HCT116 (cell line): ENCODE measurements around the gene KCNAB2. TPM values are rescaled to one million over a fixed set of nuclear protein-coding genes. Genes with fewer than 3 reads are reported as not detected.

Source experiments
- ATAC-seq: fragments of 200-7000 bp; cut with Tn5 transposase; 2 replicates; pipeline ENCODE4 v1.9.1; 2020; ENCODE audit warnings: mild to moderate bottlenecking, moderate library complexity
- BruUV-seq: library from RNA; stranded (reverse); fragments of 400-500 nt; replicated peaks from 2 replicates; lab custom pipeline; 2021; lab: Mats Ljungman, UMichigan
- CTCF ChIA-PET: fragments of 300-600 bp; sonication (Branson Sonifier 250); formaldehyde crosslinking; loops from one replicate; lab custom pipeline; 2021; ENCODE audit warnings: antibody characterized with exemption; lab: Charles Lee
- POLR2A ChIA-PET: fragments of 300-600, 350-600 bp; sonication (Branson Sonifier 250); formaldehyde crosslinking; loops from one replicate; lab custom pipeline; 2021; ENCODE audit warnings: antibody characterized with exemption; lab: Charles Lee
- RAD21 ChIA-PET, 2 experiments: fragments of 300-600 bp; sonication (Branson Sonifier 250); formaldehyde crosslinking; loops; one replicate each; lab custom pipeline; 2023; ENCODE audit warnings: low total read pairs in 2 of 2; ENCODE audit not compliant: uncharacterized antibody in 2 of 2, unreplicated experiment in 2 of 2, low non-redundant PET in 1 of 2; lab: Charles Lee
- DNase-seq: peaks from one replicate; pipeline ENCODE4 v3.0.0-alpha.2; 2010; ENCODE audit warnings: low read depth, low spot score
- H2AFZ ChIP-seq: fragments of 200-600 bp; shearing (Covaris generic), sonication (generic); 2 replicates; pipeline ENCODE4 v1.6.1; 2017; ENCODE audit warnings: low read depth, mixed run types, mixed read lengths, antibody characterized with exemption, low read length; ENCODE audit not compliant: poor library complexity, severe bottlenecking
- H3K27ac ChIP-seq: 2 replicates; pipeline ENCODE4 v1.5.1; 2012; ENCODE audit warnings: low read depth, low read length
- H3K27me3 ChIP-seq: fragments of 200-600 bp; sonication (generic); 2 replicates; pipeline ENCODE4 v1.6.1; 2016; ENCODE audit warnings: mixed run types, low read length, mixed read lengths; ENCODE audit not compliant: insufficient read depth
- H3K36me3 ChIP-seq, 2 experiments: fragments of 200-500 bp in 1 of 2; fragments of 200-600 bp in 1 of 2; sonication (Bioruptor generic) in 1 of 2; sonication (generic) in 1 of 2; 2 replicates each; pipeline versions ENCODE4 v1.5.1 to v1.6.1; 2014 to 2016; ENCODE audit warnings: low read length in 2 of 2, inconsistent platforms in 1 of 2, mixed read lengths in 1 of 2, mixed run types in 1 of 2; ENCODE audit not compliant: insufficient read depth in 2 of 2, control insufficient read depth in 1 of 2
- H3K4me1 ChIP-seq, 2 experiments: fragments of 200-600 bp in 1 of 2; sonication (generic) in 1 of 2; 2 replicates each; pipeline versions ENCODE4 v1.5.1 to v1.6.1; 2012 to 2017; ENCODE audit warnings: low read length in 2 of 2, inconsistent platforms in 1 of 2, mild to moderate bottlenecking in 1 of 2, mixed read lengths in 1 of 2, mixed run types in 1 of 2, moderate library complexity in 1 of 2; ENCODE audit not compliant: insufficient read depth in 2 of 2, control insufficient read depth in 1 of 2
- H3K4me2 ChIP-seq: fragments of 200-600 bp; sonication (generic); 2 replicates; pipeline ENCODE4 v1.6.1; 2017; ENCODE audit warnings: mixed run types, low read length, mixed read lengths
- H3K4me3 ChIP-seq, 2 experiments: fragments of 200-600 bp in 1 of 2; sonication (generic) in 1 of 2; replicated peaks in 1 of 2; 2 replicates each; pipeline ENCODE4 v1.5.1; 2011 to 2016; ENCODE audit warnings: low read length in 2 of 2, control low read depth in 1 of 2, low read depth in 1 of 2, mild to moderate bottlenecking in 1 of 2, mixed read lengths in 1 of 2, mixed run types in 1 of 2
- H3K79me2 ChIP-seq: fragments of 200-600 bp; sonication (generic); 2 replicates; pipeline ENCODE4 v1.6.1; 2017; ENCODE audit warnings: mild to moderate bottlenecking, mixed run types, low read length, moderate library complexity, mixed read lengths; ENCODE audit not compliant: insufficient read depth
- H3K9ac ChIP-seq: fragments of 200-600 bp; sonication (generic); 2 replicates; pipeline ENCODE4 v1.6.1; 2016; ENCODE audit warnings: low read length, mixed read lengths
- H3K9me2 ChIP-seq: fragments of 200-600 bp; sonication (generic), shearing (Covaris generic); 2 replicates; pipeline ENCODE4 v1.6.1; 2017; ENCODE audit warnings: mixed run types, mild to moderate bottlenecking, moderate library complexity; ENCODE audit not compliant: insufficient read depth
- H3K9me3 ChIP-seq, 2 experiments: fragments of 200-500 bp in 1 of 2; fragments of 200-600 bp in 1 of 2; sonication (Bioruptor generic) in 1 of 2; sonication (generic) in 1 of 2; 2 replicates each; pipeline ENCODE4 v1.6.1; 2014 to 2017; ENCODE audit warnings: low read length in 2 of 2, mixed read lengths in 2 of 2, inconsistent platforms in 1 of 2, low read depth in 1 of 2, mild to moderate bottlenecking in 1 of 2, mixed run types in 1 of 2, moderate library complexity in 1 of 2; ENCODE audit not compliant: control insufficient read depth in 1 of 2, insufficient read depth in 1 of 2
- H4K20me1 ChIP-seq: fragments of 200-600 bp; sonication (generic), shearing (Covaris generic); 2 replicates; pipeline ENCODE4 v1.6.1; 2017; ENCODE audit warnings: mixed run types, mild to moderate bottlenecking, moderate library complexity; ENCODE audit not compliant: insufficient read depth
- ATF3 ChIP-seq: IDR thresholded peaks from 2 replicates; pipeline ENCODE4 v1.6.1; 2012
- CEBPB ChIP-seq: IDR thresholded peaks from 2 replicates; pipeline ENCODE4 v1.6.1; 2012; ENCODE audit warnings: low read depth
- CTCF ChIP-seq, 3 experiments: fragments of 200-600 bp in 1 of 3; sonication (generic) in 1 of 3; IDR thresholded peaks in 2 of 3; conservative IDR thresholded peaks in 1 of 3; 2 replicates each; pipeline ENCODE4 v1.5.1; 2012 to 2017; ENCODE audit warnings: low read depth in 2 of 3, low read length in 2 of 3, antibody characterized with exemption in 1 of 3, borderline replicate concordance in 1 of 3, control low read depth in 1 of 3, mild to moderate bottlenecking in 1 of 3, mixed read lengths in 1 of 3, mixed run types in 1 of 3, moderate library complexity in 1 of 3; ENCODE audit not compliant: insufficient read depth in 1 of 3
- EGR1 ChIP-seq: IDR thresholded peaks from 2 replicates; pipeline ENCODE4 v1.6.1; 2012; ENCODE audit warnings: low read depth
- ELF1 ChIP-seq: IDR thresholded peaks from 2 replicates; pipeline ENCODE4 v1.6.1; 2012; ENCODE audit warnings: low read depth, borderline replicate concordance
- EZH2 ChIP-seq: fragments of 200-600 bp; sonication (generic); IDR thresholded peaks from 2 replicates; pipeline ENCODE4 v1.6.1; 2017; ENCODE audit warnings: antibody characterized with exemption, mixed run types
- JUND ChIP-seq: IDR thresholded peaks from 2 replicates; pipeline ENCODE4 v1.6.1; 2012
- POLR2A ChIP-seq: IDR thresholded peaks from 2 replicates; pipeline ENCODE4 v1.7.0; 2011; ENCODE audit warnings: borderline replicate concordance; ENCODE audit not compliant: insufficient read depth, insufficient read length; ENCODE audit errors: extremely low read depth
- RAD21 ChIP-seq: IDR thresholded peaks from 2 replicates; pipeline ENCODE4 v1.6.1; 2012; ENCODE audit warnings: low read depth, mild to moderate bottlenecking
- SIN3A ChIP-seq: IDR thresholded peaks from 2 replicates; pipeline ENCODE4 v1.6.1; 2012; ENCODE audit warnings: low read depth
- SRF ChIP-seq: IDR thresholded peaks from 2 replicates; pipeline ENCODE4 v1.6.1; 2012; ENCODE audit warnings: low read depth
- TCF7L2 ChIP-seq: IDR thresholded peaks from 2 replicates; pipeline ENCODE4 v1.7.0; 2011; ENCODE audit warnings: borderline replicate concordance, inconsistent platforms; ENCODE audit not compliant: insufficient read depth, insufficient read length; ENCODE audit errors: extremely low read depth
- YY1 ChIP-seq: IDR thresholded peaks from 2 replicates; pipeline ENCODE4 v1.6.1; 2011; ENCODE audit warnings: low read length, low read depth, moderate library complexity, mild to moderate bottlenecking; ENCODE audit not compliant: insufficient replicate concordance; ENCODE audit errors: extremely low read depth
- intact Hi-C: fragments of 100-400 bp; cut with micrococcal nuclease; formaldehyde crosslinking; loops from 2 replicates; pipeline ENCODE4 v1.10.0; 2022
- total RNA-seq: library from RNA; stranded (reverse); gene quantifications from one replicate; pipeline ENCODE4 v1.2.1, GENCODE V29; 2021; ENCODE audit not compliant: unreplicated experiment
- TF ChIP-seq, protein P1 (sequence below): IDR thresholded peaks from 2 replicates; pipeline ENCODE4 v1.6.1; 2012; ENCODE audit warnings: low read depth
- TF ChIP-seq, protein P2 (sequence below): IDR thresholded peaks from 2 replicates; pipeline ENCODE4 v1.6.1; 2011; ENCODE audit warnings: mild to moderate bottlenecking, low read length, moderate library complexity; ENCODE audit not compliant: insufficient replicate concordance; ENCODE audit errors: extremely low read depth
- TF ChIP-seq, protein P3 (sequence below): IDR thresholded peaks from 2 replicates; pipeline ENCODE4 v1.6.1; 2012

KCNAB2 gene
- total RNA-seq, 1 experiment from 2014 or later: 18.1 TPM

- Histone ChIP-seq H3K79me2 (no peaks in the 10 kb centered on the region), H3K9me2 (no peaks in the 10 kb centered on the region), H3K9me3 (no peaks in the 10 kb centered on the region), H3K27ac (no peak overlapping the region), H3K27me3 (no peaks in the 10 kb centered on the region), H3K9ac (no peak overlapping the region), H3K4me1 (peaks cover 11 to 13% of the 10 kb centered on the region in 2 experiments), H4K20me1 (no peaks in the 10 kb centered on the region), H3K36me3 (no peaks in the 10 kb centered on the region), H2AFZ (no peak overlapping the region), H3K4me2 (no peak overlapping the region), H3K4me3 (no peak overlapping the region)
- no peak for DNase-seq
- no TSS peak for BruUV-seq
- ChIA-PET RAD21 (no interaction called here), CTCF (no interaction called here), POLR2A (no interaction called here)
- ATAC-seq: no peak
- TF ChIP-seq POLR2A (no peak), CTCF (IDR thresholded peaks at IDR 0.05 in 2 of 3, conservative IDR thresholded peaks at IDR 0.05 in 1 of 3; ENCODE audit: borderline replicate concordance in 1 of 3, insufficient read depth in 1 of 3, low read depth in 2 of 3, low read length in 2 of 3) (no peak), SRF (no peak), TCF7L2 (no peak), EZH2 (no peak), JUND (no peak), YY1 (no peak), CEBPB (no peak), ATF3 (no peak), ELF1 (no peak), RAD21 (no peak), EGR1 (no peak), SIN3A (no peak)
- TF ChIP-seq, protein P1, sequence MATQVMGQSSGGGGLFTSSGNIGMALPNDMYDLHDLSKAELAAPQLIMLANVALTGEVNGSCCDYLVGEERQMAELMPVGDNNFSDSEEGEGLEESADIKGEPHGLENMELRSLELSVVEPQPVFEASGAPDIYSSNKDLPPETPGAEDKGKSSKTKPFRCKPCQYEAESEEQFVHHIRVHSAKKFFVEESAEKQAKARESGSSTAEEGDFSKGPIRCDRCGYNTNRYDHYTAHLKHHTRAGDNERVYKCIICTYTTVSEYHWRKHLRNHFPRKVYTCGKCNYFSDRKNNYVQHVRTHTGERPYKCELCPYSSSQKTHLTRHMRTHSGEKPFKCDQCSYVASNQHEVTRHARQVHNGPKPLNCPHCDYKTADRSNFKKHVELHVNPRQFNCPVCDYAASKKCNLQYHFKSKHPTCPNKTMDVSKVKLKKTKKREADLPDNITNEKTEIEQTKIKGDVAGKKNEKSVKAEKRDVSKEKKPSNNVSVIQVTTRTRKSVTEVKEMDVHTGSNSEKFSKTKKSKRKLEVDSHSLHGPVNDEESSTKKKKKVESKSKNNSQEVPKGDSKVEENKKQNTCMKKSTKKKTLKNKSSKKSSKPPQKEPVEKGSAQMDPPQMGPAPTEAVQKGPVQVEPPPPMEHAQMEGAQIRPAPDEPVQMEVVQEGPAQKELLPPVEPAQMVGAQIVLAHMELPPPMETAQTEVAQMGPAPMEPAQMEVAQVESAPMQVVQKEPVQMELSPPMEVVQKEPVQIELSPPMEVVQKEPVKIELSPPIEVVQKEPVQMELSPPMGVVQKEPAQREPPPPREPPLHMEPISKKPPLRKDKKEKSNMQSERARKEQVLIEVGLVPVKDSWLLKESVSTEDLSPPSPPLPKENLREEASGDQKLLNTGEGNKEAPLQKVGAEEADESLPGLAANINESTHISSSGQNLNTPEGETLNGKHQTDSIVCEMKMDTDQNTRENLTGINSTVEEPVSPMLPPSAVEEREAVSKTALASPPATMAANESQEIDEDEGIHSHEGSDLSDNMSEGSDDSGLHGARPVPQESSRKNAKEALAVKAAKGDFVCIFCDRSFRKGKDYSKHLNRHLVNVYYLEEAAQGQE: no peak
- TF ChIP-seq, protein P2, sequence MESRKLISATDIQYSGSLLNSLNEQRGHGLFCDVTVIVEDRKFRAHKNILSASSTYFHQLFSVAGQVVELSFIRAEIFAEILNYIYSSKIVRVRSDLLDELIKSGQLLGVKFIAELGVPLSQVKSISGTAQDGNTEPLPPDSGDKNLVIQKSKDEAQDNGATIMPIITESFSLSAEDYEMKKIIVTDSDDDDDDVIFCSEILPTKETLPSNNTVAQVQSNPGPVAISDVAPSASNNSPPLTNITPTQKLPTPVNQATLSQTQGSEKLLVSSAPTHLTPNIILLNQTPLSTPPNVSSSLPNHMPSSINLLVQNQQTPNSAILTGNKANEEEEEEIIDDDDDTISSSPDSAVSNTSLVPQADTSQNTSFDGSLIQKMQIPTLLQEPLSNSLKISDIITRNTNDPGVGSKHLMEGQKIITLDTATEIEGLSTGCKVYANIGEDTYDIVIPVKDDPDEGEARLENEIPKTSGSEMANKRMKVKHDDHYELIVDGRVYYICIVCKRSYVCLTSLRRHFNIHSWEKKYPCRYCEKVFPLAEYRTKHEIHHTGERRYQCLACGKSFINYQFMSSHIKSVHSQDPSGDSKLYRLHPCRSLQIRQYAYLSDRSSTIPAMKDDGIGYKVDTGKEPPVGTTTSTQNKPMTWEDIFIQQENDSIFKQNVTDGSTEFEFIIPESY: no peak
- TF ChIP-seq, protein P3, sequence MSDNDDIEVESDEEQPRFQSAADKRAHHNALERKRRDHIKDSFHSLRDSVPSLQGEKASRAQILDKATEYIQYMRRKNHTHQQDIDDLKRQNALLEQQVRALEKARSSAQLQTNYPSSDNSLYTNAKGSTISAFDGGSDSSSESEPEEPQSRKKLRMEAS: no peak
- intact Hi-C loops: no loop called here
Measured at GRCh38 chr1:5998906-5999301, 46.8 kb upstream of the KCNAB2 start.
